Measurements from ENCODE around the gene PRMT7.

PRMT7 gene

DNA sequence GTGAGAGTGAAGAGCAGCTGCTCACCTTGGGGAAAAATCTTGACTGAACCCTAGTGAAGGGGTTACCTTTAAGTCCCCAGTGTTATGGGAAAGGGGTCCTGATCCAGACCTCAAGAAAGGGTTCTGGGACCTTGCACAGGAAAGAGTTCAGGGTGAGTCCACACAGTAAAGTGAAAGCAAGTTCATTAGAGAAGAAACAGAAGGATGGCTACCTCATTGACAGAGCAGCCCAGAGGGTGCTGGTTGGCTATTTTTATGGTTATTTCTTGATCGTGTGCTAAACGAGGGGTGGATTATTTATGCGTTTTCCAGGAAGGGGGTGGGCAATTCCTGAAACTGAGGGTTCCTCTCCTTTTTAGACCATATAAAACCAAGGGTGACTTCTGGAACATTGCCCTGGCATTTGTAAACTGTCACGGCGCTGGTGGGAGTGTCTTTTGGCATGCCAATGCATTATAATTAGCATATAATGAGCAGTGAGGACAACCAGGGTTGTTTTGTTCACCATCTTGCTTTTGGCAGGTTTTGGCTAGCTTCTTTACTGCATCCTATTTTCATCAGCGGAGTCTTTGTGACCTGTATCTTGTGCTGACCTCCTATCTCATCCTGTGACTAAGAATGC, 79.0 kb downstream of the PRMT7 start:
- Histone ChIP-seq H2BK15ac (replicated peaks; ENCODE audit: low read depth) (no peak overlapping the region), H4K5ac (ENCODE audit: low read length) (no peak overlapping the region), H2BK5ac (ENCODE audit: low read length) (no peak overlapping the region), H3K4me3 (ENCODE audit: low read length) (no peak overlapping the region), H3K79me2 (ENCODE audit: control insufficient read depth, insufficient read depth, low read length) (no peaks in the 10 kb centered on the region), H3K79me1 (ENCODE audit: low read length) (no peaks in the 10 kb centered on the region), H3K56ac (ENCODE audit: low read length) (peak overlapping the region; percentile 15), H2BK120ac (ENCODE audit: low read depth, low read length) (no peak overlapping the region), H3K18ac (ENCODE audit: low read length) (no peak overlapping the region), H3K36me3 (ENCODE audit: control insufficient read depth, insufficient read depth, low read length) (no peaks in the 10 kb centered on the region), H3K27ac (ENCODE audit: low read depth, low read length) (no peak overlapping the region), H2AK5ac (ENCODE audit: low read length) (no peak overlapping the region), H3K4ac (ENCODE audit: low read depth, low read length) (no peak overlapping the region), H4K8ac (ENCODE audit: low read depth, low read length) (no peak overlapping the region), H3K4me2 (ENCODE audit: low read length) (no peak overlapping the region), H3K9ac (ENCODE audit: low read length) (no peak overlapping the region), H3K27me3 (ENCODE audit: insufficient read depth, low read length, poor library complexity) (no peaks in the 10 kb centered on the region), H3K23ac (ENCODE audit: low read length) (no peak overlapping the region), H3K4me1 (ENCODE audit: control insufficient read depth, low read depth, low read length) (peaks cover 3% of the 10 kb centered on the region)
- no CpG with 5 or more reads among the region's 6 CpGs for WGBS (ENCODE audit: extremely low coverage, insufficient coverage, low lambda C conversion rate)
- no peak for DNase-seq

DNA sequence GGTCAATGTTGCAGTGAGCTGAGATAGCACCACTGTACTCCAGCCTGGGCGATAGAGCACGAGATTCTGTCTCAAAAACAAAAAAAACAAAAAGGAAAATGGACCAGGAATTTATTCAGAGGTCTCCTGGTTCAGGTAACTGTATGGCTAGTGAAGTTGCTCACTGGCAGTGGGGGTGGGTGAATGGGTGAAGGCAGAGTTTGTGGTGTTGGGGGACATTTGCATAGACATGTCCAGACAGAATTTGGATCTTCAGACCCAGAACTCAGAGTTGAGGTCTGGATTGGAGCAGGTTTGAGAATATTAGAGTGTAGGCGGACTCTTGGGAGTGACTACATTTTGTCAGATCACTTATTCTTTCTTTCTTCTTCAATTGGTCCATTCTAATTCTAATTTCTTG, 82.5 kb downstream of the PRMT7 start:
- H4K8ac ChIP-seq (ENCODE audit: low read depth, low read length): no peak overlapping the region
- WGBS (ENCODE audit: extremely low coverage, insufficient coverage, low lambda C conversion rate): no CpG with 5 or more reads among the region's 3 CpGs
- no peak overlapping the region for H3K27ac ChIP-seq (ENCODE audit: low read depth, low read length)
- H3K4me2 ChIP-seq (ENCODE audit: low read length): no peak overlapping the region
- H4K5ac ChIP-seq (ENCODE audit: low read length): no peak overlapping the region
- H3K4me1 ChIP-seq (ENCODE audit: control insufficient read depth, low read depth, low read length): no peaks in the 10 kb centered on the region
- H3K4ac ChIP-seq (ENCODE audit: low read depth, low read length): no peak overlapping the region
- H3K27me3 ChIP-seq (ENCODE audit: insufficient read depth, low read length, poor library complexity): no peaks in the 10 kb centered on the region
- H2BK120ac ChIP-seq (ENCODE audit: low read depth, low read length): no peak overlapping the region
- no peak overlapping the region for H3K56ac ChIP-seq (ENCODE audit: low read length)
- no peak overlapping the region for H3K18ac ChIP-seq (ENCODE audit: low read length)
- no peaks in the 10 kb centered on the region for H3K36me3 ChIP-seq (ENCODE audit: control insufficient read depth, insufficient read depth, low read length)
- no peak overlapping the region for H3K9ac ChIP-seq (ENCODE audit: low read length)
- no peak for DNase-seq
- H3K4me3 ChIP-seq (ENCODE audit: low read length): no peak overlapping the region
- no peak overlapping the region for H2BK15ac ChIP-seq (replicated peaks; ENCODE audit: low read depth)
- no peaks in the 10 kb centered on the region for H3K79me2 ChIP-seq (ENCODE audit: control insufficient read depth, insufficient read depth, low read length)
- no peaks in the 10 kb centered on the region for H3K79me1 ChIP-seq (ENCODE audit: low read length)
- no peak overlapping the region for H3K23ac ChIP-seq (ENCODE audit: low read length)
- H2AK5ac ChIP-seq (ENCODE audit: low read length): no peak overlapping the region
- H2BK5ac ChIP-seq (ENCODE audit: low read length): no peak overlapping the region

DNA sequence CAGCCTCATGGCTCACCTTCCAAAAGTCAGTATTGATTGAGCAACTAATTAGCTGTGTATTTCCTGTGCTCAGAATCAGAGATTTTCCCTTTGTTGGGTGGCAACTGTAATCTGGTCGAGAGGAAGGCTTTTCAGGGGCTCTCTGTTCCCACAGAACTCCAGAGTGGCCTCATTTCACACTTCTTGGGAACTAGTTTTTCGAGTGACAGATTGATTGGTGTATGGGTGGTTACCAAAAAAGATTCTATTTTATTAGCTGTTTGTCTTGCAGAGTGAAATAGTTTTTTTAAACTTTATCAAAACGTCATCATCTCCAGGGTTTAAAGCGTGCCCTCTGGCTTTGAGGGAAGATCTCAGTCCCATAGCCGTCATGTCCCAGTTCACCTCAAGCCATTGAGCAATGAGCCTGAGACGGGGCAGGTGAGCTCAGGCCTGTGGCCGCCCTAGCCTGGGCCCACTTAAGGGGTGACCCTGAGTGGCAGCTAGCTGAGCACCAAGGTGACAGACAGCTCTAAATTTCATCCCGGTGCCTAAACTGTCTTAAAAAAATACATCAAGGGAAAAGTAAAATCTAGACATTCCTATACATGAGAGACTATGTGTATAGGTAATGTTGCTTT, 84.5 kb downstream of the PRMT7 start:
- Histone ChIP-seq H3K36me3 (ENCODE audit: control insufficient read depth, insufficient read depth, low read length) (no peaks in the 10 kb centered on the region), H3K56ac (ENCODE audit: low read length) (no peak overlapping the region), H3K27me3 (ENCODE audit: insufficient read depth, low read length, poor library complexity) (no peaks in the 10 kb centered on the region), H3K23ac (ENCODE audit: low read length) (no peak overlapping the region), H2BK15ac (replicated peaks; ENCODE audit: low read depth) (no peak overlapping the region), H3K4me1 (ENCODE audit: control insufficient read depth, low read depth, low read length) (no peaks in the 10 kb centered on the region), H2BK120ac (ENCODE audit: low read depth, low read length) (no peak overlapping the region), H3K79me2 (ENCODE audit: control insufficient read depth, insufficient read depth, low read length) (no peaks in the 10 kb centered on the region), H2AK5ac (ENCODE audit: low read length) (no peak overlapping the region), H3K18ac (ENCODE audit: low read length) (no peak overlapping the region), H3K9ac (ENCODE audit: low read length) (no peak overlapping the region), H3K4me2 (ENCODE audit: low read length) (no peak overlapping the region), H3K79me1 (ENCODE audit: low read length) (no peaks in the 10 kb centered on the region), H2BK5ac (ENCODE audit: low read length) (no peak overlapping the region), H3K4ac (ENCODE audit: low read depth, low read length) (no peak overlapping the region), H4K8ac (ENCODE audit: low read depth, low read length) (no peak overlapping the region), H3K27ac (ENCODE audit: low read depth, low read length) (no peak overlapping the region), H3K4me3 (ENCODE audit: low read length) (no peak overlapping the region), H4K5ac (ENCODE audit: low read length) (no peak overlapping the region)
- DNase-seq: no peak
- no CpG with 5 or more reads among the region's 8 CpGs for WGBS (ENCODE audit: extremely low coverage, insufficient coverage, low lambda C conversion rate)

DNA sequence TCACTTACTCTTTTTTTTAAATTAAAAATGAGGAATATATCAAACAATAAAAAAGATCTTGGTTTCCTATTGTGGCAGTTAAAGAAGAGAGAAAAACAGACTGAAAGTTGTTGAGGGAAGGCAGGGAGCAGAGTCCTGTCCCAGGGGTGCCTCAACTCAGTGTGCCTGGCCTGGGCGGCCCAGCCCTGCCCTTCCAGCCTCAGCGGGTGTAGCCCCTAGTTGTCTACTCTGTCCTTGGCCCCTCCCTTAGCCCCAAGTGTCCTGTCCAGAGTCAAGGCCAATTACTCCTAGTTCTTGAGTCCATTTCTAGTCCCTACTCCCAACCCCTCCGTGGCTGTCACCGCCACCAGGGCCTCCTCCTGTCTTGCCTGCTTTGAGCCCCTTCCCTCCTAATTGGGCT, 85.0 kb downstream of the PRMT7 start:
- no peak overlapping the region for H2BK120ac ChIP-seq (ENCODE audit: low read depth, low read length)
- H2BK15ac ChIP-seq (replicated peaks; ENCODE audit: low read depth): no peak overlapping the region
- H3K56ac ChIP-seq (ENCODE audit: low read length): no peak overlapping the region
- no peak overlapping the region for H4K5ac ChIP-seq (ENCODE audit: low read length)
- H2AK5ac ChIP-seq (ENCODE audit: low read length): no peak overlapping the region
- no peaks in the 10 kb centered on the region for H3K27me3 ChIP-seq (ENCODE audit: insufficient read depth, low read length, poor library complexity)
- no peak overlapping the region for H3K27ac ChIP-seq (ENCODE audit: low read depth, low read length)
- DNase-seq: no peak
- no peaks in the 10 kb centered on the region for H3K4me1 ChIP-seq (ENCODE audit: control insufficient read depth, low read depth, low read length)
- no peak overlapping the region for H3K4ac ChIP-seq (ENCODE audit: low read depth, low read length)
- no peaks in the 10 kb centered on the region for H3K79me1 ChIP-seq (ENCODE audit: low read length)
- no peak overlapping the region for H2BK5ac ChIP-seq (ENCODE audit: low read length)
- H3K4me3 ChIP-seq (ENCODE audit: low read length): no peak overlapping the region
- H3K23ac ChIP-seq (ENCODE audit: low read length): no peak overlapping the region
- no peak overlapping the region for H3K18ac ChIP-seq (ENCODE audit: low read length)
- no CpG with 5 or more reads among the region's 4 CpGs for WGBS (ENCODE audit: extremely low coverage, insufficient coverage, low lambda C conversion rate)
- no peak overlapping the region for H4K8ac ChIP-seq (ENCODE audit: low read depth, low read length)
- H3K36me3 ChIP-seq (ENCODE audit: control insufficient read depth, insufficient read depth, low read length): no peaks in the 10 kb centered on the region
- no peaks in the 10 kb centered on the region for H3K79me2 ChIP-seq (ENCODE audit: control insufficient read depth, insufficient read depth, low read length)
- no peak overlapping the region for H3K4me2 ChIP-seq (ENCODE audit: low read length)
- no peak overlapping the region for H3K9ac ChIP-seq (ENCODE audit: low read length)

- Histone ChIP-seq H2BK15ac (replicated peaks; ENCODE audit: low read depth) (no peak overlapping the region), H3K9ac (ENCODE audit: low read length) (no peak overlapping the region), H4K8ac (ENCODE audit: low read depth, low read length) (no peak overlapping the region), H3K79me2 (ENCODE audit: control insufficient read depth, insufficient read depth, low read length) (no peaks in the 10 kb centered on the region), H3K56ac (ENCODE audit: low read length) (no peak overlapping the region), H3K18ac (ENCODE audit: low read length) (no peak overlapping the region), H2BK5ac (ENCODE audit: low read length) (no peak overlapping the region), H3K23ac (ENCODE audit: low read length) (no peak overlapping the region), H3K79me1 (ENCODE audit: low read length) (no peaks in the 10 kb centered on the region), H3K27ac (ENCODE audit: low read depth, low read length) (no peak overlapping the region), H3K4me1 (ENCODE audit: control insufficient read depth, low read depth, low read length) (no peaks in the 10 kb centered on the region), H3K4ac (ENCODE audit: low read depth, low read length) (no peak overlapping the region), H2BK120ac (ENCODE audit: low read depth, low read length) (no peak overlapping the region), H3K4me2 (ENCODE audit: low read length) (no peak overlapping the region), H2AK5ac (ENCODE audit: low read length) (no peak overlapping the region), H3K27me3 (ENCODE audit: insufficient read depth, low read length, poor library complexity) (no peaks in the 10 kb centered on the region), H3K36me3 (ENCODE audit: control insufficient read depth, insufficient read depth, low read length) (no peaks in the 10 kb centered on the region), H3K4me3 (ENCODE audit: low read length) (no peak overlapping the region), H4K5ac (ENCODE audit: low read length) (no peak overlapping the region)
- no CpG with 5 or more reads among the region's 6 CpGs for WGBS (ENCODE audit: extremely low coverage, insufficient coverage, low lambda C conversion rate)
- no peak for DNase-seq
Observed at GRCh38 chr16:68396481-68396880, 85.7 kb downstream of the PRMT7 start.

DNA sequence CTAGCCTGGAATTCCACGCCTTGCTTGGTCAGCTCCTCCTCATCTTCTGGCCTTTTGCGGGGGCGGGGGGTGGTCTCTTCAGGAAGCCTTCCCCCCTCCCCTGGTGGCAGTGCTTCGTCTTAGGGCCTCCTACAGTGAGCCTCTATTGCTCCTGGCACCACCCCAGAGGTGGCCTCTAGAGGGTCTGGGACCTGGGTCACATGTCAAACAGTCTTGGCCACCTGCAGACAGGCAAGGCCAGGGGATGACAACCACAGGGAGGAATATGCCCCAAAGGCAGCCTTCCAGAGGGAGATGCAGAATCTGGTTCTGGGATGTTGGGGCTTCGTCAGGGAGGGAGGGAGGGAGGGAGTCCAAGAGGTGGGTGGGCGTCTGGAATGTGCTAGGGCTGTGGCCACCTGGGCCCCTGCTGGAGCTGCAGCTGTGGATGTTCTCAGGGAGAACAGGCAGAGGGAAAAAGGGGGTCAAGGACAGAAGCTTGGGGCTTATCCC, 86.9 kb downstream of the PRMT7 start:
- no peak overlapping the region for H3K56ac ChIP-seq (ENCODE audit: low read length)
- no peak overlapping the region for H3K4me3 ChIP-seq (ENCODE audit: low read length)
- H3K36me3 ChIP-seq (ENCODE audit: control insufficient read depth, insufficient read depth, low read length): no peaks in the 10 kb centered on the region
- DNase-seq: peak; percentile 14
- no peak overlapping the region for H3K4me2 ChIP-seq (ENCODE audit: low read length)
- no CpG with 5 or more reads among the region's 6 CpGs for WGBS (ENCODE audit: extremely low coverage, insufficient coverage, low lambda C conversion rate)
- no peak overlapping the region for H3K27ac ChIP-seq (ENCODE audit: low read depth, low read length)
- H3K9ac ChIP-seq (ENCODE audit: low read length): no peak overlapping the region
- H2BK15ac ChIP-seq (replicated peaks; ENCODE audit: low read depth): no peak overlapping the region
- no peaks in the 10 kb centered on the region for H3K4me1 ChIP-seq (ENCODE audit: control insufficient read depth, low read depth, low read length)
- no peak overlapping the region for H3K4ac ChIP-seq (ENCODE audit: low read depth, low read length)
- no peak overlapping the region for H3K18ac ChIP-seq (ENCODE audit: low read length)
- no peak overlapping the region for H3K23ac ChIP-seq (ENCODE audit: low read length)
- no peak overlapping the region for H2AK5ac ChIP-seq (ENCODE audit: low read length)
- H2BK5ac ChIP-seq (ENCODE audit: low read length): no peak overlapping the region
- no peak overlapping the region for H4K8ac ChIP-seq (ENCODE audit: low read depth, low read length)
- no peaks in the 10 kb centered on the region for H3K79me2 ChIP-seq (ENCODE audit: control insufficient read depth, insufficient read depth, low read length)
- no peak overlapping the region for H4K5ac ChIP-seq (ENCODE audit: low read length)
- H2BK120ac ChIP-seq (ENCODE audit: low read depth, low read length): no peak overlapping the region
- no peaks in the 10 kb centered on the region for H3K79me1 ChIP-seq (ENCODE audit: low read length)
- H3K27me3 ChIP-seq (ENCODE audit: insufficient read depth, low read length, poor library complexity): no peaks in the 10 kb centered on the region

All from mesendoderm (in vitro differentiated cells).